ENCODE data around the gene WNT9B.
"Not testable (repeated sequence)": the region's sequence is repeated elsewhere in the genome, so short reads cannot be mapped to it uniquely, and the experiment has no call there.

The WNT9B gene

DNA sequence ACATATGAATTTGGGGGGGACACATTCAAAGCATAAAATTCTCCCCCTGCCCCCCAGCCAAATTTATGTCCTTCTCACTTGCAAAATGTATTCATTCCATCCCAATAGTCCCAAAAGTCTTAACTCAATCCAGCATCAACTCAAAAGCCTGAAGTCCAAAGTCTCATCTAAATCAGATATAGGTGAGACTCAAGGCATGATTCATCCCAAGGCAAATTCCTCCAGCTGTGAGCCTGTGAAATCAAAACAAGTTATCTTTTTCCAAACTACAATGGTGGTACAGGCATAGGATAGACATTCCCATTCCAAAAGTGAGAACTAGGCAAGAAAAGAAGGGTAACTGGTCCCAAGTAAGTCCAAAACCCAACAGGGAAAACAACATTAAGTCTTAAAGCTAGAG lies 65.7 kb downstream of the WNT9B start:
- DNase-seq = no peak

DNA sequence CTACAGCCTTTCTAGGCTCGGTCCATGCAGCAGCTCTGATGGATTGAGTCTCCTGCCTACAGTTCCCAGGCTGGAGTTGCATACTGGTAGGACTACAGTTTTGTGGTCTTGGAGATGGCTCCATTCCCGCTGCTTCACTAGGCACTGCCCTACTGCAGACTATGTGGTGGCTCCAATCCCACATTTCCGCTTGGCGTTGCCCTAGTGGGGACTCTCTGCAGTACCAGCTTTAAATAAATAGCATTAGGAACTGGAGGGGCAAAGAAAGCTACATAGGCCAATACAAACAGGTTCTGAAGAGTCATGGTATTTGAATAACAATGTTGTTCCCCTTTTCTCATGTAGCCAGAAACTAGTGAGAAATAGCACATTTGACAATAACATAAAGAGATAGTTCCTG lies 66.1 kb downstream of the WNT9B start:
- no peak for DNase-seq

DNA sequence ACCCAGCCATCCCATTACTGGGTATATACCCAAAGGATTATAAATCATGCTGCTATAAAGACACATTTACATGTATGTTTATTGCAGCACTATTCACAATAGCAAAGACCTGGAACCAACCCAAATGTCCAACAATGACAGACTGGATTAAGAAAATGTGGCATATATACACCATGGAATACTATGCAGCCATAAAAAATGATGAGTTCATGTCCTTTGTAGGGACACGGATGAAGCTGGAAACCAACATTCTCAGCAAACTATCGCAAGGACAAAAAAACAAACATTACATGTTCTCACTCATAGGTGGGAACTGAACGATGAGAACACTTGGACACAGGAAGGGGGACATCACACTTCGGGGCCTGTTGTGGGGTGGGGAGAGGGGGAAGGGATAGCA lies 70.6 kb downstream of the WNT9B start:
- not testable (repeated sequence) for DNase-seq

DNA sequence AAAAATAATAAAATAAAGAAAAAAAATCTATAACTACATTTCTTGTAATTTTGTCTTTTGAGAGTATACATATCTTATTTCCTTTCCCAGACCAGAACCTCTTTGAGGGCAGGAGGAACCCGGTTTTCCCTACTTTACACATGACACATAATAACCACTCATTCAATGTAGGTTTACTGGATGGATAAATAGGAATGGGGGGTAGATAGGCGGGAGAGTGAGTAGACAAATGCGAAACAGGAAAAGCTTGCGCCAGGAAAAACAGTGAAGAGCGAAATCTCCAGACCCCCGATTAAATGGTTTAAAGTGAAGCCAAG lies 71.1 kb downstream of the WNT9B start:
- DNase-seq = no peak

DNA sequence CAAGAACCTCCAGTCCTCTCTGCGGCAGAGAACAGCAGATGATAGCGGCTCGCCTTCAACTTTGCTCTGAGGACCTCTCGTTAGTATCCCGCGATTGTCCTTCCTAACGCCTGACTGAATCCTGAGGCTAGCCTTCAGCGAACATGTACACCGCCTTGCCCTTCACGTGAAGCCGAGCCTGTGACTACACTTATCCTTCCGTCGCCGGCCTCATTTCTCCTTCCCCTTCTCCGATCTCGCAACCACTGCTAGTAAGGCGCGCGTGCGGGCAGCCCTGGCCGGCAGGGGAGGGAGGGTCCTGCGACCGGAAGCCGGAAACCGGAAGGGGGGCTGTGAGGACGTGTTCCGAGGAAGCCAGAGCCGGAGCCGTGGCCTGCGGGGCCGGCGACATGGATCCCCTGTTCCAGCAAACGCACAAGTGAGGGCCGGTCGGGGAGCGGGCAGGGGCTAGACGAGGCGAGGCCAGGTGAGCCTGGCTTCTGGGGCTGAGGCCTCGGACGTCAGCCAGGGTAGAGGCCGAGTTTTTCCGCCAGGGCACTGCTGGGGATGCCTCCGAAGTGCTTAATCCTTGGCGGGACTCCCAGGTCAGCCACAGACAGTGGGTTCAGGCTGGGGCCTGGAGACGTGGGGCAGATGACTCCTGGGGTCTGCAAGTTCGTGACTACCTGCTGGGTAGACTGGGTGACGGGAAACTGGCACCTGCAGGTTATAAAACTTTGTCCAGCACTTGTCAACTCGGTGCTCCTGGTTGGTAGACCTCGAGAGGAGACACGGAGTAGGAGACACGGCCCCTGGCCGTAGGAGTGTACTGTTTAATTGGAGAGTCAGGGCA lies 71.6 kb downstream of the WNT9B start, which contains the start of gene GOSR2:
Gene GOSR2, plus strand, starts transcription at position 357 of the 832 bp plus-strand sequence. Its CDS starts 33 bp downstream, at position 390.
- peak; percentile 97 for DNase-seq

DNA sequence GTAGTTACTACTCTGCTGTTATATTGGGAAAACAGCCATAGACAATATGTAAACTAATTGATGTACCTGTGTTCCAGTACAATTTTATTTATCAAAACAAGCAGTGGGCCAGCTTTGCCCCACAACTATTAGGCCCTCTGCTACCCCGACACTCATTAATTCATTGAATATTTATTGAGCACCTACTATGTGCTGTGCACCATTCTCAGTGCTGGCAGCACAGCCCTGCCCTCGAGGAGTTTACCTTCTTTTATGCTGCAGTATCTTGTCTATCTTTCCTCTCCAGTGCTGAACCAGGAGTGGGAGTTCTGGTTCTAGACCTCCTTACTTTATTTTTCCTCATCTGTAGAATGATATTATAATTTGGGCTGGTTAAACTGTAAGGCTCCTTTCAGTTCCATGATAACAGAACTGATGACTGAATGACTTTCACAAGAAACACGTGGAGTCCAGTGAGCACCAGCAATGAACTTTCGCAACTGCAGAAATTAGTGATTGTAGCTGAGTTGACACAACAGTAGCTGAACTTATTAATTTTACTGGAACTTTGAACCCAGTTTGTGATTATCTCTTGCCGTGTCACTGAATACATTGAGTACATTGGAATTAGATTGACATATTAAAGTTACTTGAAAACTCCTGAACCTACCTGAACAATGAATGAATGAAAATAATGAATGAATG lies 73.9 kb downstream of the WNT9B start:
- DNase-seq = no peak

DNA sequence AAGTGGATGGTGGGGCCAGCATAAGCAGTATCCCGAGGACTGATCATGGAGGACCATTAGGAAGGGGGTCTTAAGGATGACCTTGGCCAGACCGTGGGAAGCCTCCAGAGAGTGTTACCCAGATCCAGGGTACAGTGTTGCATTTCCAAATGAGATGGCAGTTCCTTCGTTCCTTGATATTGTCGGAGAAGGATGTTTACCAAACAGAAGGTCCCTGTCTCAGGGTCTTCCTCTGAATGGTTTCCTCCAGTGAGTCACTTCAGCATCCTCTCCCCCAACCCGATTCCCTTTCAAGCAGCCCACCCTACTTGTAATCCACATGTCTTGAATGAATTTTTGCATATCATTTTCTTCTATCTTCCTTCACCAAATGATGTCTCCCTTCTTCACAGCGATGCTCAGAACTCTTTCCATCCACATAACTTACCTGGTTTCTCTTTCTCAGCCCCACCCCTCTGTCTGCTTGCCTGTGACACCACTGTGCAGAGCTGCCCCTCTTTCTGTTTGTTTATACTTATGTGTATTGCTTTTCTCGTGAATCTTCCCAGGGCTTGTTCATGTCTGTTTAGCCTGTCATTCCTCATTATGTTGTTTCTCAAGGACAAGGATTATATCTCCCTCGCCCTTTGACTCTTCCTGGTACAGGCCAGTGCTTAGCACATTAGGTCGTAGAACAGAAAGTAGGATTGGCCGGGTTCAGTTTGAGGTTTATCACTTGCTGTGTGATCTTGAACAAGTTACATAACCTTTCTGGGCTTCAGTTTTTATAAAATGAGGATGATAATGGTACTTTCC lies 77.3 kb downstream of the WNT9B start:
- no peak for DNase-seq

DNA sequence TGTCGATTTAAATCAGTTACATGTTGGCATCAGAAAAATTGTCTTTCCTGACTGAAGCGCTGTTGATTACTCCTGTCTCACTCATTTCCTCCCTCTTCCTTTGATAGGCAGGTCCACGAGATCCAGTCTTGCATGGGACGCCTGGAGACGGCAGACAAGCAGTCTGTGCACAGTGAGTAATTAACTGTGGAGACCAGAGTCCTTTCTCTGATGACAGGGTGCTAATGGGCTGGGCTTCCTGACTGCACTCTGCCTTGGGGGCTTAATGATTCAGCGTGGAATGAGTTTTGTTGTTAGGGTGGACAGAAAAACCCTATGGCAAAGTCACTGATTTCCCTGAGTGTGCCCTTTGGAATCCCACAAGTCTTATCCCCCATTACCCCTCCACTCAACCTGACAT lies 78.0 kb downstream of the WNT9B start:
- no peak for DNase-seq

DNA sequence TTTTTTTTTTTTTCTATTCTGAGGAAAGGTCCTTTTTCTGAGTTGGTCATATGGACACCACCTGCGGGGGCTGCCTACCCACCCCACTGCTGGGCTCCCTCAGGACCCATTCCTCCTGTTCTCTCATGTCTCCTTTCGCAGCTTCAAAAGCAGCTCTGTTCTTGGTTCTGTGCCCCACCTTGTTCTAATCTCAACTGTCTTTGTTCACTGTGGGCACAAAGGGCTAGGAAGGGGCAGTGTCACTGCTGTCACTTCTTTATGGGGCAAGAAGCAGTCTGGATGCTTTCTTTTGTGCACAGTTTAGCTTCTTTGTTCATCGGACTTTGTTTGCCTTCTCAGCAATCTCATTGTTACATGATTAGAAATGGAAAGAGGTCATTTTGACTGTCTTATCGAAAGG lies 78.7 kb downstream of the WNT9B start:
- no peak for DNase-seq

DNA sequence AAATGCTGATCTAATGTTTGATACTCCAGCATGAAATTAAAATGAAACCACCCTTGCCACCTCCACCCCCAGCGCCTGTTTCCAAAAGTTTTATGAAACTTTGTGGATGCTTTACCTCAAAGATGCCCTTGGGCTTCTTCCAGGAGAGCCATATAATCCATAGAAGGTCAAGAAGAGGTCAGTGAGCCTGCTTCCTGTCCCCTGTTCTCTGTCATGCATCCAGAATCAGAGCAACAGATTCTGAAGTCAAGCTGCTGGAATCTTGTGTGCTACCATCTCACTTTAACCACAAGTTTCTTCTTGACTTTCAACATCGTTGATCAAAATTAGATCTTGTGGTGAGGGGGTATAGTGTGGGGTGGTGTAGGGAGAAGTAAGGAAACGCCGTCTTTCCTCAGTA lies 80.2 kb downstream of the WNT9B start:
- no peak for DNase-seq

DNA sequence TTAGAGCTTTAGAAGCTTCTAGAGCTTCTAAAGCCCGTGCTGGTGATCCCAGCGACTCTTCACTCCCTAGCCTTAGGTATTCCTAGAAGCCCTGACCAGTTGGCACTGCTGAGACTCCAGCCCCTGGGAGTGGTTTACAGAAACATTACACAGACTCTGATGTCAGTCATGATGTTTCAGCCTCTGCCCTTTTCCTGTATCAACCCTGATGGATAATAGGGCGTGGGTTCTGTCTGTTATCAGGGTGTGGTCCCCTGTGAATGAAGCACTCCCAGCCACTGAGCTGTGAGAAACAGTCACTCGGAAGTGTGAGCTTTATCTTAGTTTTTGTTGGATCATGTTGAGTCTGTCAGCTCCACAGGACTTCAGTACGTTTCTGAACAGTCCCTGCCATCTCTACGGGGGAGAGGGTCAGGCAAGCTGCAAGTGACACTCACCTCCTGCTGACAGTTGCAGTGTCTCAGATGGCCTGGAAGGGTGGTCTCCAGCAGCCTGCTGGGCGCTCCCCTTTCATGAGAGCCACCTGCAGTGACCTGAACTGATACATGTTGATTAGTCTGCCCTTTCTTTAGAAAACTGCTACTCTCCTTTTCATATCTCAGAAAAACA lies 84.4 kb downstream of the WNT9B start:
- DNase-seq = no peak

Measured in NCI-H69 (cell line).